H9 (cell line): ENCODE measurements around the gene SERPIND1. TPM values are rescaled to one million over a fixed set of nuclear protein-coding genes. Genes with fewer than 3 reads are reported as not detected.

ENCODE experiments used
- DNase-seq: peaks from one replicate; pipeline ENCODE4 v3.0.0-alpha.2; 2017
- H2AFZ ChIP-seq: one replicate; pipeline ENCODE4 v1.6.1; 2013; ENCODE audit warnings: mild to moderate bottlenecking, low read length, control low read depth, moderate library complexity
- H2AK5ac ChIP-seq: 2 replicates; pipeline ENCODE4 v1.6.1; 2013; ENCODE audit warnings: low read length, control low read depth, mixed read lengths; ENCODE audit not compliant: insufficient read length
- H2BK120ac ChIP-seq: one replicate; pipeline ENCODE4 v1.6.1; 2013; ENCODE audit warnings: low read depth, mild to moderate bottlenecking, low read length, control low read depth, inconsistent platforms; ENCODE audit not compliant: poor library complexity, severe bottlenecking
- H2BK12ac ChIP-seq: 2 replicates; pipeline ENCODE4 v1.6.1; 2013; ENCODE audit warnings: low read length, control low read depth, mixed read lengths, low read depth; ENCODE audit not compliant: insufficient read length
- H2BK15ac ChIP-seq: 2 replicates; pipeline ENCODE4 v1.6.1; 2013; ENCODE audit warnings: low read depth, low read length, control low read depth
- H2BK20ac ChIP-seq: one replicate; pipeline ENCODE4 v1.6.1; 2013; ENCODE audit warnings: low read depth, mild to moderate bottlenecking, low read length, control low read depth, inconsistent platforms; ENCODE audit not compliant: poor library complexity, severe bottlenecking
- H2BK5ac ChIP-seq: 2 replicates; pipeline ENCODE4 v1.6.1; 2013; ENCODE audit warnings: low read length, control low read depth, mixed read lengths; ENCODE audit not compliant: insufficient read length
- H3K14ac ChIP-seq: 2 replicates; pipeline ENCODE4 v1.6.1; 2013; ENCODE audit warnings: low read length, control low read depth; ENCODE audit not compliant: insufficient read depth
- H3K18ac ChIP-seq: 2 replicates; pipeline ENCODE4 v1.6.1; 2013; ENCODE audit warnings: low read depth, mild to moderate bottlenecking, mixed read lengths, low read length, control low read depth; ENCODE audit not compliant: insufficient read length
- H3K23ac ChIP-seq: 2 replicates; pipeline ENCODE4 v1.6.1; 2013; ENCODE audit warnings: low read length, control low read depth, mixed read lengths, low read depth; ENCODE audit not compliant: insufficient read length
- H3K23me2 ChIP-seq: 2 replicates; pipeline ENCODE4 v1.6.1; 2013; ENCODE audit warnings: low read depth, mild to moderate bottlenecking, mixed read lengths, low read length, control low read depth; ENCODE audit not compliant: insufficient read length, poor library complexity, severe bottlenecking
- H3K27ac ChIP-seq: 2 replicates; pipeline ENCODE4 v1.5.1; 2013; ENCODE audit warnings: low read length, control low read depth, mixed read lengths, low read depth; ENCODE audit not compliant: insufficient read length
- H3K27me3 ChIP-seq: 2 replicates; pipeline ENCODE4 v1.6.1; 2013; ENCODE audit warnings: low read length, control low read depth, inconsistent platforms; ENCODE audit not compliant: insufficient read depth
- H3K4ac ChIP-seq: 2 replicates; pipeline ENCODE4 v1.6.1; 2013; ENCODE audit warnings: low read depth, mild to moderate bottlenecking, control low read depth, inconsistent platforms, low read length, moderate library complexity
- H3K4me1 ChIP-seq: 2 replicates; pipeline ENCODE4 v1.6.1; 2013; ENCODE audit warnings: low read length, control low read depth, inconsistent platforms; ENCODE audit not compliant: insufficient read depth
- H3K4me2 ChIP-seq: 2 replicates; pipeline ENCODE4 v1.6.1; 2013; ENCODE audit warnings: low read length, control low read depth, mixed read lengths; ENCODE audit not compliant: insufficient read length, insufficient read depth
- H3K56ac ChIP-seq: 2 replicates; pipeline ENCODE4 v1.6.1; 2013; ENCODE audit warnings: low read depth, mild to moderate bottlenecking, mixed read lengths, low read length, control low read depth; ENCODE audit not compliant: insufficient read length
- H3K79me1 ChIP-seq: 2 replicates; pipeline ENCODE4 v1.6.1; 2013; ENCODE audit warnings: low read depth, mild to moderate bottlenecking, moderate library complexity, low read length, control low read depth, inconsistent platforms; ENCODE audit not compliant: insufficient read depth, poor library complexity, severe bottlenecking
- H3K79me2 ChIP-seq: 2 replicates; pipeline ENCODE4 v1.6.1; 2013; ENCODE audit warnings: low read length, control low read depth, inconsistent platforms; ENCODE audit not compliant: insufficient read depth
- H3K9ac ChIP-seq: 2 replicates; pipeline ENCODE4 v1.6.1; 2013; ENCODE audit warnings: low read length, control low read depth, mixed read lengths; ENCODE audit not compliant: insufficient read length; ENCODE audit errors: extremely low read depth
- H3K9me3 ChIP-seq: one replicate; pipeline ENCODE4 v1.6.1; 2013; ENCODE audit warnings: low read depth, low read length, inconsistent platforms; ENCODE audit not compliant: control insufficient read depth
- H3T11ph ChIP-seq: one replicate; pipeline ENCODE4 v1.6.1; 2013; ENCODE audit warnings: mild to moderate bottlenecking, low read length, control low read depth, inconsistent platforms
- H4K20me1 ChIP-seq: one replicate; pipeline ENCODE4 v1.6.1; 2013; ENCODE audit not compliant: control insufficient read depth, insufficient read length, insufficient read depth
- H4K5ac ChIP-seq: 2 replicates; pipeline ENCODE4 v1.6.1; 2013; ENCODE audit warnings: low read depth, mild to moderate bottlenecking, mixed read lengths, low read length, control low read depth; ENCODE audit not compliant: insufficient read length
- H4K8ac ChIP-seq: replicated peaks from 2 replicates; pipeline ENCODE4 v1.6.1; 2013; ENCODE audit warnings: low read length, control low read depth, mixed read lengths, low read depth; ENCODE audit not compliant: insufficient read length
- H4K91ac ChIP-seq: 2 replicates; pipeline ENCODE4 v1.6.1; 2013; ENCODE audit warnings: low read depth, mild to moderate bottlenecking, moderate library complexity, mixed read lengths, low read length, control low read depth; ENCODE audit not compliant: insufficient read length
- H3K27ac Mint-ChIP-seq, 3 experiments: 2 replicates in 2 of 3; 3 replicates in 1 of 3; pipeline ENCODE4 v1.8.0; 2020 to 2021; ENCODE audit warnings: mixed read lengths in 3 of 3, mild to moderate bottlenecking in 1 of 3, moderate library complexity in 1 of 3
- H3K27me3 Mint-ChIP-seq: 2 replicates; pipeline ENCODE4 v1.8.0; 2021; ENCODE audit warnings: low read depth, mild to moderate bottlenecking, moderate library complexity, mixed read lengths
- H3K36me3 Mint-ChIP-seq, 3 experiments: 2 replicates in 2 of 3; 3 replicates in 1 of 3; pipeline ENCODE4 v1.8.0; 2020 to 2021; ENCODE audit warnings: low read depth in 3 of 3, mixed read lengths in 3 of 3; ENCODE audit not compliant: insufficient read depth in 1 of 3
- H3K4me1 Mint-ChIP-seq, 2 experiments: 2 replicates each; pipeline ENCODE4 v1.8.0; 2020; ENCODE audit warnings: mixed read lengths in 2 of 2
- H3K4me3 Mint-ChIP-seq, 2 experiments: 2 replicates in 1 of 2; 3 replicates in 1 of 2; pipeline ENCODE4 v1.8.0; 2020 to 2021; ENCODE audit warnings: mild to moderate bottlenecking in 2 of 2, mixed read lengths in 2 of 2, moderate library complexity in 1 of 2
- H3K9me3 Mint-ChIP-seq, 2 experiments: 2 replicates in 1 of 2; 3 replicates in 1 of 2; pipeline ENCODE4 v1.8.0; 2020; ENCODE audit warnings: mild to moderate bottlenecking in 2 of 2, mixed read lengths in 2 of 2, moderate library complexity in 1 of 2
- WGBS: extraction: QIAGEN DNeasy Blood & Tissue Kit; methylation state at CpG from one replicate; pipeline ENCODE4 v1.1.7; 2013; ENCODE audit warnings: missing lambda C conversion rate, low lambda C conversion rate, mixed read lengths; ENCODE audit not compliant: insufficient read length; ENCODE audit errors: extremely low coverage; 5-methylcytosine and 5-hydroxymethylcytosine counted together
- total RNA-seq: library from RNA; stranded (reverse); gene quantifications from 2 replicates; pipeline ENCODE4 v1.2.1, GENCODE V29; 2021
- TF ChIP-seq, protein P1 (sequence below): fragments of 200-600 bp; sonication (generic); conservative IDR thresholded peaks from 3 replicates; pipeline ENCODE4 v1.8.0; 2021; ENCODE audit warnings: antibody characterized with exemption, mild to moderate bottlenecking

The SERPIND1 gene
- total RNA-seq, 1 experiment from 2014 or later: not detected

DNA sequence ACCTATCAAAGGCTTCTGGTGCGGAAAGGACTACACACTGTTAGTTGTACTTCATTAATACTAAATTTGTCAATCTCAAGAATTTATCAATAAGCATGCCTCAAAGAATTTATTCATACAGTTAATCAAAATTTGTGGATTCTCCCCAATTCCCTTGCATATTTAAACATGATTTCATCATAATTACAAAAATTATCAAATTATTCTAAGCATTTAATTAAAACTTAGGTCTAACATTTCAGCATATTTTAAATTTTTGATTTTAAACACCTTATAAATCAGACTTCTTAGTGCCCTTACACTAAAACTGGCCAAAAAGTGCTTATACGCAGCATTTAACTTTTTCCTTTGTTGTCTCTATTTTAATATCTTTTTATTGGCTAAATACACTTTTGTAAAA is 13.8 kb upstream of the SERPIND1 start:
- Histone ChIP-seq H2BK12ac (no peak overlapping the region), H3K23ac (no peak overlapping the region), H2AK5ac (no peak overlapping the region), H2BK120ac (no peak overlapping the region), H4K91ac (no peak overlapping the region), H3K14ac (no peak overlapping the region), H3K4me2 (no peak overlapping the region), H2BK15ac (no peak overlapping the region), H3K27me3 (no peaks in the 10 kb centered on the region), H3K4ac (no peak overlapping the region), H4K5ac (no peak overlapping the region), H3K9me3 (no peaks in the 10 kb centered on the region), H3K27ac (no peak overlapping the region), H3K56ac (no peak overlapping the region), H4K20me1 (no peaks in the 10 kb centered on the region), H3K79me1 (no peaks in the 10 kb centered on the region), H3K23me2 (no peaks in the 10 kb centered on the region), H3K18ac (no peak overlapping the region), H2AFZ (no peak overlapping the region), H3K79me2 (no peaks in the 10 kb centered on the region), H3K9ac (no peak overlapping the region), H3T11ph (no peak overlapping the region), H2BK20ac (no peak overlapping the region), H4K8ac (no peak overlapping the region), H2BK5ac (no peak overlapping the region), H3K4me1 (no peaks in the 10 kb centered on the region)
- Mint-ChIP-seq H3K27me3 (no peaks in the 10 kb centered on the region), H3K9me3 (no peaks in the 10 kb centered on the region), H3K36me3 (peaks cover 9 to 46% (median 14%) of the 10 kb centered on the region in 3 experiments; a peak in 6 of 7 replicates), H3K4me1 (no peaks in the 10 kb centered on the region), H3K27ac (no peak overlapping the region), H3K4me3 (no peak overlapping the region)
- no peak for DNase-seq
- TF ChIP-seq, protein P1, sequence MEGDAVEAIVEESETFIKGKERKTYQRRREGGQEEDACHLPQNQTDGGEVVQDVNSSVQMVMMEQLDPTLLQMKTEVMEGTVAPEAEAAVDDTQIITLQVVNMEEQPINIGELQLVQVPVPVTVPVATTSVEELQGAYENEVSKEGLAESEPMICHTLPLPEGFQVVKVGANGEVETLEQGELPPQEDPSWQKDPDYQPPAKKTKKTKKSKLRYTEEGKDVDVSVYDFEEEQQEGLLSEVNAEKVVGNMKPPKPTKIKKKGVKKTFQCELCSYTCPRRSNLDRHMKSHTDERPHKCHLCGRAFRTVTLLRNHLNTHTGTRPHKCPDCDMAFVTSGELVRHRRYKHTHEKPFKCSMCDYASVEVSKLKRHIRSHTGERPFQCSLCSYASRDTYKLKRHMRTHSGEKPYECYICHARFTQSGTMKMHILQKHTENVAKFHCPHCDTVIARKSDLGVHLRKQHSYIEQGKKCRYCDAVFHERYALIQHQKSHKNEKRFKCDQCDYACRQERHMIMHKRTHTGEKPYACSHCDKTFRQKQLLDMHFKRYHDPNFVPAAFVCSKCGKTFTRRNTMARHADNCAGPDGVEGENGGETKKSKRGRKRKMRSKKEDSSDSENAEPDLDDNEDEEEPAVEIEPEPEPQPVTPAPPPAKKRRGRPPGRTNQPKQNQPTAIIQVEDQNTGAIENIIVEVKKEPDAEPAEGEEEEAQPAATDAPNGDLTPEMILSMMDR: no peak
- WGBS: no CpG with 5 or more reads among the region's 2 CpGs
